Upper lobe of right lung (tissue), 1 donor: ENCODE measurements around the gene RABL2B. TPM values are rescaled to one million over a fixed set of nuclear protein-coding genes. Genes with fewer than 3 reads are reported as not detected.

Source experiments
- ATAC-seq: fragments of 200-7000 bp; cut with Tn5 transposase; one replicate; pipeline ENCODE4 v1.9.1; 2020; ENCODE audit warnings: mild to moderate bottlenecking, moderate library complexity
- DNase-seq: peaks from one replicate; pipeline ENCODE4 v3.0.0-alpha.2; 2020
- H3K27ac ChIP-seq: fragments of 200-600 bp; one replicate; pipeline ENCODE4 v1.8.0; 2022
- H3K27me3 ChIP-seq: fragments of 200-600 bp; one replicate; pipeline ENCODE4 v1.8.0; 2022; ENCODE audit warnings: mild to moderate bottlenecking
- H3K36me3 ChIP-seq: fragments of 200-600 bp; one replicate; pipeline ENCODE4 v1.8.0; 2022
- H3K4me1 ChIP-seq: fragments of 200-600 bp; one replicate; pipeline ENCODE4 v1.8.0; 2022
- H3K4me3 ChIP-seq: fragments of 200-600 bp; one replicate; pipeline ENCODE4 v1.8.0; 2022; ENCODE audit warnings: mild to moderate bottlenecking
- H3K9me3 ChIP-seq: fragments of 200-600 bp; one replicate; pipeline ENCODE4 v1.8.0; 2022
- intact Hi-C: fragments of 100-400 bp; cut with DNase I; formaldehyde crosslinking; loops from one replicate; pipeline ENCODE4 v1.11.0; 2022
- total RNA-seq: library from RNA; stranded (reverse); fragmentation: NEBNext Ultra II Directional; extraction: Animal tissue kit (Norgen Biotek cat#: 25700); gene quantifications from one replicate; pipeline ENCODE4 v1.2.1, GENCODE V29; 2021
- TF ChIP-seq, protein P1 (sequence below): fragments of 200-600 bp; IDR thresholded peaks from one replicate; pipeline ENCODE4 v1.8.0; 2022; ENCODE audit warnings: antibody characterized with exemption
- donor health status: DM: no; HTN: yes; CAD: no; lungs with severe emphysema.

Gene RABL2B
- total RNA-seq, 1 donor from 2014 or later = 27.0 TPM

- no peak for ATAC-seq
- intact Hi-C loops = no loop called here
- DNase-seq = peak; percentile 64
- Histone ChIP-seq H3K4me1 (peaks cover 16% of the 10 kb centered on the region), H3K36me3 (no peaks in the 10 kb centered on the region), H3K27ac (no peak overlapping the region), H3K4me3 (no peak overlapping the region), H3K27me3 (no peaks in the 10 kb centered on the region), H3K9me3 (no peaks in the 10 kb centered on the region)
- TF ChIP-seq, protein P1, sequence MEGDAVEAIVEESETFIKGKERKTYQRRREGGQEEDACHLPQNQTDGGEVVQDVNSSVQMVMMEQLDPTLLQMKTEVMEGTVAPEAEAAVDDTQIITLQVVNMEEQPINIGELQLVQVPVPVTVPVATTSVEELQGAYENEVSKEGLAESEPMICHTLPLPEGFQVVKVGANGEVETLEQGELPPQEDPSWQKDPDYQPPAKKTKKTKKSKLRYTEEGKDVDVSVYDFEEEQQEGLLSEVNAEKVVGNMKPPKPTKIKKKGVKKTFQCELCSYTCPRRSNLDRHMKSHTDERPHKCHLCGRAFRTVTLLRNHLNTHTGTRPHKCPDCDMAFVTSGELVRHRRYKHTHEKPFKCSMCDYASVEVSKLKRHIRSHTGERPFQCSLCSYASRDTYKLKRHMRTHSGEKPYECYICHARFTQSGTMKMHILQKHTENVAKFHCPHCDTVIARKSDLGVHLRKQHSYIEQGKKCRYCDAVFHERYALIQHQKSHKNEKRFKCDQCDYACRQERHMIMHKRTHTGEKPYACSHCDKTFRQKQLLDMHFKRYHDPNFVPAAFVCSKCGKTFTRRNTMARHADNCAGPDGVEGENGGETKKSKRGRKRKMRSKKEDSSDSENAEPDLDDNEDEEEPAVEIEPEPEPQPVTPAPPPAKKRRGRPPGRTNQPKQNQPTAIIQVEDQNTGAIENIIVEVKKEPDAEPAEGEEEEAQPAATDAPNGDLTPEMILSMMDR = no peak
Observed at GRCh38 chr22:50730013-50730891, 53.2 kb downstream of the RABL2B start.

DNA sequence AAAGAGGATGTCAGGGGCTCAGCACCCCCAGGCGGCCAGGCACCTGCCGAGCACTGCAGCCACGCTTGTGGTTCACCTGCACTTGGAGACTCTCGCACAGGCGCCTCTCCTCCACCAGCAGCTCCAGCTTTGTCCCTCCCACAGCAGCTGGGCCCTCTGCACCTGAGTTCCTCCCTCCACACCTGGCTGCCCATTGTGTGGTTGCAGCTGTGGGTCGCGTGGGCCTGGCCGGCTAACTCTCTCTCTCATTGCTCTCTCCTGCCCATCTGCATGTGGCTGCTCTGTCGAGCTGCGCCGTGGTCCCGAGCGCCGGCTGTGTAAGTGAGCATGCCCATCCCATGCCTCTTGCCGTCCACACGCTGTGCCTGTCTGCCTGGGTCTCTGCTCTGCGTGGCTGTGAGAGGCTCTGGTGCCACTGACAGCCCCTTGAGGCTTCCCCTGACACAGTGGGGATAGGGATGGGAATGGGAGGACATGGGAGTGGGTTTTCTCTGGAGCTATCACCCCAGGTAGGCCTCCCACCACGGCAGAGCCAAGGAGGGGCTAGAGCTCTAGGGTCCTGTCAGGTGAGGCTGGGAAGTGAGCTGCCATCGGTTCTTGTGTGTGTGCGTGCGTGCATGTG lies 53.9 kb downstream of the RABL2B start:
- H3K4me1 ChIP-seq = peaks cover 16% of the 10 kb centered on the region
- ATAC-seq = no peak
- TF ChIP-seq, protein P1 = no peak
- no peaks in the 10 kb centered on the region for H3K36me3 ChIP-seq
- H3K9me3 ChIP-seq = no peaks in the 10 kb centered on the region
- H3K4me3 ChIP-seq = no peak overlapping the region
- H3K27ac ChIP-seq = no peak overlapping the region
- H3K27me3 ChIP-seq = no peaks in the 10 kb centered on the region
- intact Hi-C loops = no loop called here
- DNase-seq = peak; percentile 60

- no peaks in the 10 kb centered on the region for H3K27me3 ChIP-seq
- DNase-seq = peak; percentile 51
- no peaks in the 10 kb centered on the region for H3K36me3 ChIP-seq
- H3K9me3 ChIP-seq = no peaks in the 10 kb centered on the region
- TF ChIP-seq, protein P1 = no peak
- no peak for ATAC-seq
- no peak overlapping the region for H3K27ac ChIP-seq
- peaks cover 20% of the 10 kb centered on the region for H3K4me1 ChIP-seq
- intact Hi-C loops = no loop called here
- no peak overlapping the region for H3K4me3 ChIP-seq
Observed at GRCh38 chr22:50728523-50728931, 54.9 kb downstream of the RABL2B start.

GRCh38 chr22:50727678-50728522 lies 55.5 kb downstream of the RABL2B start:
- ATAC-seq = no peak
- no peaks in the 10 kb centered on the region for H3K36me3 ChIP-seq

More at GRCh38 chr22:50727678-50728522, 55.5 kb downstream of the RABL2B start:
- TF ChIP-seq, protein P1 = no peak
- Histone ChIP-seq H3K9me3 (no peaks in the 10 kb centered on the region), H3K27me3 (no peaks in the 10 kb centered on the region), H3K4me1 (peaks cover 20% of the 10 kb centered on the region), H3K27ac (no peak overlapping the region), H3K4me3 (no peak overlapping the region)
- intact Hi-C loops = no loop called here
- DNase-seq = peak; percentile 59
